Uterus (tissue), 4 donors: ENCODE results near the gene GGCX. TPM values are rescaled to one million over a fixed set of nuclear protein-coding genes. Genes with fewer than 3 reads are reported as not detected.

Experiments
- DNase-seq, 2 donors: peaks; one replicate each; pipeline ENCODE4 v3.0.0-alpha.2; 2019 to 2020
- H3K27ac ChIP-seq, 2 donors: fragments of 200-600 bp; sonication (generic); 1 replicate in 1 of 2; 2 replicates in 1 of 2; pipeline ENCODE4 v1.5.1; 2016 to 2018
- H3K27me3 ChIP-seq, 2 donors: fragments of 200-600 bp; sonication (generic); one replicate each; pipeline ENCODE4 v1.5.1; 2018 to 2019; ENCODE audit warnings: control low read depth in 1 of 2
- H3K36me3 ChIP-seq, 2 donors: fragments of 200-600 bp; sonication (generic); one replicate each; pipeline ENCODE4 v1.5.1; 2019; ENCODE audit warnings: control low read depth in 1 of 2
- H3K4me1 ChIP-seq, 2 donors: fragments of 200-600 bp; sonication (generic); one replicate each; pipeline ENCODE4 v1.5.1; 2018 to 2019; ENCODE audit warnings: control low read depth in 1 of 2
- H3K4me3 ChIP-seq, 2 donors: fragments of 200-600 bp; sonication (generic); 1 replicate in 1 of 2; 2 replicates in 1 of 2; pipeline ENCODE4 v1.5.1; 2018 to 2019; ENCODE audit warnings: mild to moderate bottlenecking in 1 of 2
- H3K9me3 ChIP-seq, 2 donors: fragments of 200-600 bp; sonication (generic); one replicate each; pipeline ENCODE4 v1.5.1; 2019; ENCODE audit warnings: control low read depth in 1 of 2
- CTCF ChIP-seq, 4 experiments: fragments of 200-600 bp in 2 of 4; fragments of 450-650 bp in 2 of 4; sonication (generic) in 2 of 4; IDR thresholded peaks; one replicate each; pipeline ENCODE4 v1.5.1; 2016 to 2019; ENCODE audit warnings: antibody characterized with exemption in 4 of 4, mild to moderate bottlenecking in 2 of 4, moderate library complexity in 1 of 4
- POLR2A ChIP-seq, 2 donors: fragments of 450-650 bp; IDR thresholded peaks; one replicate each; pipeline ENCODE4 v1.6.1; 2016; ENCODE audit warnings: antibody characterized with exemption in 2 of 2, mild to moderate bottlenecking in 1 of 2, moderate library complexity in 1 of 2
- intact Hi-C: fragments of 100-400 bp; cut with DNase I; formaldehyde crosslinking; loops from one replicate; pipeline ENCODE4 v1.15.1; 2023; ENCODE audit warnings: low total_unique reads
- total RNA-seq, 4 donors: library from RNA; depleted of rRNA in 3 of 4; stranded (reverse); fragments of >200 nt in 3 of 4; gene quantifications; one replicate each; pipeline versions ENCODE4 v1.1.0 to v1.2.4, GENCODE V29; 2014 to 2023
- donor health status: DM: yes; HTN: yes; CAD: no.

GGCX gene
- total RNA-seq, 4 donors from 2014 or later = 14.1 to 54.1 (median 37.9) TPM

- Histone ChIP-seq H3K27me3 (no peaks in the 10 kb centered on the region), H3K9me3 (no peaks in the 10 kb centered on the region), H3K4me1 (peaks cover 6 to 28% of the 10 kb centered on the region in 2 donors), H3K27ac (peak overlapping the region; percentile 86 to 92), H3K36me3 (no peaks in the 10 kb centered on the region), H3K4me3 (peak overlapping the region; percentile 68 to 71)
- no peak for DNase-seq
- intact Hi-C loops = no loop called here
- TF ChIP-seq CTCF (IDR thresholded peaks at IDR 0.05) = no peak
- TF ChIP-seq POLR2A (IDR thresholded peaks at IDR 0.05) = no peak
Measured at GRCh38 chr2:85600951-85601770, 39.9 kb upstream of the GGCX start.

- no peaks in the 10 kb centered on the region for H3K9me3 ChIP-seq
- H3K27ac ChIP-seq = no peak overlapping the region
- no peak for DNase-seq
- no peak for TF ChIP-seq CTCF (IDR thresholded peaks at IDR 0.05)
- no peak for TF ChIP-seq POLR2A (IDR thresholded peaks at IDR 0.05)
- H3K27me3 ChIP-seq = no peaks in the 10 kb centered on the region
- H3K4me3 ChIP-seq = no peak overlapping the region
- H3K4me1 ChIP-seq = peaks cover 6 to 22% of the 10 kb centered on the region in 2 donors
- intact Hi-C loops = no loop called here
- no peaks in the 10 kb centered on the region for H3K36me3 ChIP-seq
Measured at GRCh38 chr2:85600235-85600575, 38.9 kb upstream of the GGCX start.

GRCh38 chr2:85599468-85600234 lies 38.4 kb upstream of the GGCX start:
- H3K4me3 ChIP-seq = no peak overlapping the region
- H3K4me1 ChIP-seq = peaks cover 3 to 20% of the 10 kb centered on the region in 2 donors
- no peaks in the 10 kb centered on the region for H3K9me3 ChIP-seq
- TF ChIP-seq POLR2A (IDR thresholded peaks at IDR 0.05) (no peak), CTCF (IDR thresholded peaks at IDR 0.05) (no peak)
- intact Hi-C loops = no loop called here
- H3K27me3 ChIP-seq = no peaks in the 10 kb centered on the region
- no peak for DNase-seq
- no peak overlapping the region for H3K27ac ChIP-seq
- no peaks in the 10 kb centered on the region for H3K36me3 ChIP-seq

GRCh38 chr2:85598594-85599340 lies 37.5 kb upstream of the GGCX start:
- peaks cover 3 to 11% of the 10 kb centered on the region in 2 donors for H3K4me1 ChIP-seq
- no peak overlapping the region for H3K27ac ChIP-seq
- H3K9me3 ChIP-seq = no peaks in the 10 kb centered on the region
- H3K36me3 ChIP-seq = no peaks in the 10 kb centered on the region
- DNase-seq = no peak
- no peak overlapping the region for H3K4me3 ChIP-seq
- TF ChIP-seq POLR2A (IDR thresholded peaks at IDR 0.05) = no peak
- TF ChIP-seq CTCF (IDR thresholded peaks at IDR 0.05) = no peak
- intact Hi-C loops = no loop called here
- no peaks in the 10 kb centered on the region for H3K27me3 ChIP-seq
